ENCODE data around the gene NLRP14. TPM values are rescaled to one million over a fixed set of nuclear protein-coding genes. Genes with fewer than 3 reads are reported as not detected.
A peak's percentile ranks its signal among the peaks of the same experiment; 100 is the strongest.

NLRP14 gene
- total and polyA plus RNA-seq, 9 of the 15 experiments (the other 6 are each of a cell fraction or from before 2014, with no cell fraction given): 0.27 to 1.2 (median 0.54) TPM

- WGBS (ENCODE audit: insufficient coverage, low coverage, missing lambda C conversion rate): 7% methylated on average over 16 of the region's 16 CpGs
- Histone ChIP-seq H2AFZ (ENCODE audit: low read depth, low read length) (no peak overlapping the region), H3K9me1 (ENCODE audit: control insufficient read depth, insufficient read depth, low read length) (no peaks in the 10 kb centered on the region), H3K9me3 (replicated peaks; ENCODE audit: control insufficient read depth, insufficient read depth, low read depth, low read length) (no peaks in the 10 kb centered on the region), H3K27ac (ENCODE audit: extremely low read depth, low read depth, low read length) (no peak overlapping the region), H3K4me2 (ENCODE audit: insufficient read depth, low read length) (peak overlapping the region; percentile 32; the same call in 1 of the 2 replicates), H4K20me1 (replicated peaks; ENCODE audit: control insufficient read depth, insufficient read depth, low read length) (no peaks in the 10 kb centered on the region), H3K4me1 (replicated peaks in 1 of 2; ENCODE audit: control insufficient read depth in 2 of 2, insufficient read depth in 2 of 2, low read length in 2 of 2) (no peaks in the 10 kb centered on the region), H3K27me3 (ENCODE audit: control insufficient read depth in 2 of 2, insufficient read depth in 2 of 2, low read length in 2 of 2) (peaks cover 6 to 12% of the 10 kb centered on the region in 2 experiments; a peak in 4 of 5 replicates), H3K9ac (ENCODE audit: insufficient read depth in 1 of 2, low read depth in 2 of 2, low read length in 2 of 2) (no peak overlapping the region), H3K79me2 (ENCODE audit: control insufficient read depth, insufficient read depth, low read length) (no peaks in the 10 kb centered on the region), H3K36me3 (ENCODE audit: control insufficient read depth, insufficient read depth, low read length) (no peaks in the 10 kb centered on the region), H3K4me3 (no peak overlapping the region)
- in situ Hi-C loops (cut with MboI): no loop called here
- FAIRE-seq (no peak), ATAC-seq (no peak), DNase-seq (ENCODE audit: extremely low read depth in 1 of 4, low spot score in 3 of 4) (no peak)
- intact Hi-C loops (cut with micrococcal nuclease): no loop called here
- CTCF ChIA-PET (ENCODE audit: low intra/inter-chr PET ratio): no interaction called here
- no TSS peak for BruUV-seq (replicated peaks)
- POLR2A ChIA-PET: interaction anchor here (1.1 kb wide), 1 partner anchor 16 kb away, joined by 3 read pairs; no protein-coding TSS in a partner anchor
- no peak for TF ChIP-seq SRSF7 (optimal IDR thresholded peaks at IDR 0.05; ENCODE audit: low read depth, low read length)
- no peak for TF ChIP-seq E4F1 (CRISPR knock-in tag; IDR thresholded peaks at IDR 0.05; ENCODE audit: borderline replicate concordance)
- TF ChIP-seq HDAC3 (IDR thresholded peaks at IDR 0.05; ENCODE audit: borderline replicate concordance, partially characterized antibody): no peak
- TF ChIP-seq KAT8 (IDR thresholded peaks at IDR 0.05; ENCODE audit: low read depth): no peak
- TF ChIP-seq RBM39 (optimal IDR thresholded peaks at IDR 0.05; ENCODE audit: low read depth, low read length): no peak
- no peak for TF ChIP-seq MBD2 (IDR thresholded peaks at IDR 0.05; ENCODE audit: borderline replicate concordance, low read depth)
- TF ChIP-seq MXI1 (IDR thresholded peaks at IDR 0.05; ENCODE audit: low read depth, low read length): no peak
- no peak for TF ChIP-seq NFRKB (IDR thresholded peaks at IDR 0.05; ENCODE audit: low read depth)
- no peak for TF ChIP-seq MBD1 (CRISPR knock-in tag; IDR thresholded peaks at IDR 0.05)
- TF ChIP-seq ELK1 (CRISPR knock-in tag; IDR thresholded peaks at IDR 0.05): no peak
- no peak for TF ChIP-seq ZNF609 (CRISPR knock-in tag; IDR thresholded peaks at IDR 0.05; ENCODE audit: borderline replicate concordance)
- TF ChIP-seq SIRT6 (IDR thresholded peaks at IDR 0.05; ENCODE audit: low read depth, low read length): no peak
- TF ChIP-seq ZNF444 (CRISPR knock-in tag; IDR thresholded peaks at IDR 0.05): no peak
- no peak for TF ChIP-seq SMARCA4 (IDR thresholded peaks at IDR 0.05)
Measured at GRCh38 chr11:7030836-7031235, 10.6 kb downstream of the NLRP14 start.

Measured in K562 (cell line).